Upper lobe of right lung (tissue), 1 donor: Measurements from ENCODE around the gene PRR14. TPM values are rescaled to one million over a fixed set of nuclear protein-coding genes. Genes with fewer than 3 reads are reported as not detected.

Experiments
- ATAC-seq: fragments of 200-7000 bp; cut with Tn5 transposase; one replicate; pipeline ENCODE4 v1.9.1; 2020; ENCODE audit warnings: mild to moderate bottlenecking, moderate library complexity
- DNase-seq: peaks from one replicate; pipeline ENCODE4 v3.0.0-alpha.2; 2020
- H3K27ac ChIP-seq: fragments of 200-600 bp; one replicate; pipeline ENCODE4 v1.8.0; 2022
- H3K27me3 ChIP-seq: fragments of 200-600 bp; one replicate; pipeline ENCODE4 v1.8.0; 2022; ENCODE audit warnings: mild to moderate bottlenecking
- H3K36me3 ChIP-seq: fragments of 200-600 bp; one replicate; pipeline ENCODE4 v1.8.0; 2022
- H3K4me1 ChIP-seq: fragments of 200-600 bp; one replicate; pipeline ENCODE4 v1.8.0; 2022
- H3K4me3 ChIP-seq: fragments of 200-600 bp; one replicate; pipeline ENCODE4 v1.8.0; 2022; ENCODE audit warnings: mild to moderate bottlenecking
- H3K9me3 ChIP-seq: fragments of 200-600 bp; one replicate; pipeline ENCODE4 v1.8.0; 2022
- CTCF ChIP-seq: fragments of 200-600 bp; IDR thresholded peaks from one replicate; pipeline ENCODE4 v1.8.0; 2022; ENCODE audit warnings: antibody characterized with exemption
- intact Hi-C: fragments of 100-400 bp; cut with DNase I; formaldehyde crosslinking; loops from one replicate; pipeline ENCODE4 v1.11.0; 2022
- long read RNA-seq: library from polyadenylated mRNA; unstranded; transcript quantifications from one replicate; pipeline ENCODE4 v2.0.0, GENCODE V29; 2021
- total RNA-seq: library from RNA; stranded (reverse); fragmentation: NEBNext Ultra II Directional; extraction: Animal tissue kit (Norgen Biotek cat#: 25700); gene quantifications from one replicate; pipeline ENCODE4 v1.2.1, GENCODE V29; 2021
- donor health status: DM: no; HTN: yes; CAD: no; lungs with severe emphysema.

Gene PRR14
- 48.2 TPM for total RNA-seq
- long read RNA-seq, partial matches to known transcripts = 7 of 11 reads
- long read RNA-seq, other reads (novel, unspliced or antisense) = 1 of 11 reads

- DNase-seq = peak; percentile 100
- Histone ChIP-seq H3K4me3 (peak within 1 kb of the TSS; percentile 97), H3K27me3 (no peaks in the 10 kb centered on the region), H3K36me3 (peaks cover 35% of the 10 kb centered on the region), H3K4me1 (peaks cover 13% of the 10 kb centered on the region), H3K27ac (peak within 1 kb of the TSS; percentile 95), H3K9me3 (no peaks in the 10 kb centered on the region)
- intact Hi-C loops = no loop called here
- peak; percentile 92 for ATAC-seq
- peak; percentile 41 for TF ChIP-seq CTCF
Measured at GRCh38 chr16:30650369-30651123, at the start of gene PRR14. PRR14 (plus strand) TSS chr16:30650960; CDS start chr16:30651646, 686 bp downstream.

GRCh38 chr16:30601966-30602365, 48.8 kb upstream of the PRR14 start:
- intact Hi-C loops = no loop called here
- no peaks in the 10 kb centered on the region for H3K27me3 ChIP-seq
- DNase-seq (no peak), ATAC-seq (peak; percentile 15)
- no peak overlapping the region for H3K4me3 ChIP-seq
- no peaks in the 10 kb centered on the region for H3K9me3 ChIP-seq
- H3K36me3 ChIP-seq = peaks cover 49% of the 10 kb centered on the region
- H3K4me1 ChIP-seq = peaks cover 3% of the 10 kb centered on the region
- no peak for TF ChIP-seq CTCF
- H3K27ac ChIP-seq = no peak overlapping the region

- Histone ChIP-seq H3K36me3 (peaks cover 57% of the 10 kb centered on the region), H3K27ac (no peak overlapping the region), H3K9me3 (no peaks in the 10 kb centered on the region), H3K4me1 (peaks cover 3% of the 10 kb centered on the region), H3K27me3 (no peaks in the 10 kb centered on the region), H3K4me3 (no peak overlapping the region)
- no peak for TF ChIP-seq CTCF
- DNase-seq = no peak
- peak; percentile 15 for ATAC-seq
- intact Hi-C loops = no loop called here
Measured at GRCh38 chr16:30602616-30603277, 48.0 kb upstream of the PRR14 start.

GRCh38 chr16:30603945-30604315, 46.8 kb upstream of the PRR14 start:
- Histone ChIP-seq H3K27me3 (no peaks in the 10 kb centered on the region), H3K27ac (no peak overlapping the region), H3K9me3 (no peaks in the 10 kb centered on the region), H3K36me3 (peaks cover 61% of the 10 kb centered on the region), H3K4me3 (no peak overlapping the region), H3K4me1 (peaks cover 2% of the 10 kb centered on the region)
- intact Hi-C loops = no loop called here
- no peak for ATAC-seq
- no peak for TF ChIP-seq CTCF
- DNase-seq = no peak

GRCh38 chr16:30604316-30604947, 46.3 kb upstream of the PRR14 start:
- ATAC-seq (peak; percentile 5), DNase-seq (no peak)
- H3K9me3 ChIP-seq = no peaks in the 10 kb centered on the region
- H3K36me3 ChIP-seq = peaks cover 61% of the 10 kb centered on the region
- no peak for TF ChIP-seq CTCF
- H3K4me1 ChIP-seq = peaks cover 6% of the 10 kb centered on the region
- no peaks in the 10 kb centered on the region for H3K27me3 ChIP-seq
- intact Hi-C loops = no loop called here
- no peak overlapping the region for H3K4me3 ChIP-seq
- H3K27ac ChIP-seq = no peak overlapping the region
